ENCODE data around the gene MCIDAS.

MCIDAS gene

GRCh38 chr5:55226934-55227663, at the start of gene MCIDAS:
Gene MCIDAS, minus strand, starts transcription at chr5:55227315. Its CDS starts 177 bp downstream, at chr5:55227138.
- DNase-seq = peak; percentile 65

- no peak for DNase-seq
These were observed 49.7 kb upstream of the MCIDAS start for GRCh38 chr5:55276771-55277170.

GRCh38 chr5:55258339-55258738, 31.2 kb upstream of the MCIDAS start:
- no peak for DNase-seq

- no peak for DNase-seq
These were observed 27.7 kb upstream of the MCIDAS start for GRCh38 chr5:55254802-55255201.

GRCh38 chr5:55250064-55250463, 22.9 kb upstream of the MCIDAS start:
- DNase-seq = no peak

- DNase-seq = no peak
These were observed 14.6 kb upstream of the MCIDAS start for GRCh38 chr5:55241746-55242145.

- no peak for DNase-seq
These were observed 9.7 kb upstream of the MCIDAS start for GRCh38 chr5:55236800-55237199.

- no peak for DNase-seq
These were observed 7.1 kb upstream of the MCIDAS start for GRCh38 chr5:55234121-55234700.

GRCh38 chr5:55232985-55233928, 6.1 kb upstream of the MCIDAS start, which contains the start of gene CCNO:
Gene CCNO, minus strand, starts transcription at chr5:55233608. Its CDS starts 85 bp downstream, at chr5:55233523.
- DNase-seq = peak; percentile 55

GRCh38 chr5:55232271-55232984, 5.3 kb upstream of the MCIDAS start:
- DNase-seq = no peak

GRCh38 chr5:55231919-55232270, 4.8 kb upstream of the MCIDAS start:
- DNase-seq = no peak

- DNase-seq = peak; percentile 29
These were observed 4.2 kb upstream of the MCIDAS start for GRCh38 chr5:55231029-55231918.

- DNase-seq = no peak
These were observed 3.0 kb upstream of the MCIDAS start for GRCh38 chr5:55230086-55230629.

GRCh38 chr5:55227664-55228430, 732 bp upstream of the MCIDAS start:
- DNase-seq = no peak

GRCh38 chr5:55226027-55226933, 835 bp downstream of the MCIDAS start:
- peak; percentile 66 for DNase-seq

GRCh38 chr5:55225346-55225745, 1.8 kb downstream of the MCIDAS start:
- DNase-seq = no peak

- DNase-seq = no peak
These were observed 3.3 kb downstream of the MCIDAS start for GRCh38 chr5:55223812-55224240.

GRCh38 chr5:55222985-55223811, 3.9 kb downstream of the MCIDAS start:
- no peak for DNase-seq

All from stimulated activated CD4-positive, alpha-beta T cell treated with anti-CD3 and anti-CD28 coated beads, Interleukin-12 subunit alpha, Interleukin-12 subunit beta, amount 100 ng/mL, for 4 hours (primary cell).